HPDE6-E6E7 (cell line): ENCODE data around the gene RNF180.
"Not testable (repeated sequence)": the region's sequence is repeated elsewhere in the genome, so short reads cannot be mapped to it uniquely, and the experiment has no call there.

Experiments
- DNase-seq: peaks from one replicate; pipeline ENCODE4 v3.0.0; 2011; ENCODE audit warnings: missing footprints; ENCODE audit errors: extremely low spot score

The RNF180 gene

DNA sequence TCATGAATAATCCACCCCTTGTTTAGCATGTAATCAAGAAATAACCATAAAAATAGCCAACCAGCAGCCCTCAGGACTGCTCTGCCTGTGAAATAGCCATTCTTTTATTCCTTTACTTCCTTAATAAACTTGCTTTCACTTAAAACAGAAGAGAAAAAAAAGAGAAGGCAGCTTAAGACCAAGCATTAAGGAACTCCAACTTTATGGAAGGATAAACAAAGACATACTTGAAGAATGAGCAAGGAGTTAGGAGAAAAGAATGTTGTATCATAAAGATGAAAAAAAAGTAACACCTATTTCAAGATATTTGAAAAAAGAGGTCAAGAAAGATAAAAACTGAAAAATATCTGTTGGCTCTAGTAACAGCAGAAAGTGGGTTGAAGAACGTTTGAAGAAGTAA, 107.6 kb downstream of the RNF180 start:
- no peak for DNase-seq

GRCh38 chr5:64285188-64286130, 119.8 kb downstream of the RNF180 start:
- DNase-seq: no peak

DNA sequence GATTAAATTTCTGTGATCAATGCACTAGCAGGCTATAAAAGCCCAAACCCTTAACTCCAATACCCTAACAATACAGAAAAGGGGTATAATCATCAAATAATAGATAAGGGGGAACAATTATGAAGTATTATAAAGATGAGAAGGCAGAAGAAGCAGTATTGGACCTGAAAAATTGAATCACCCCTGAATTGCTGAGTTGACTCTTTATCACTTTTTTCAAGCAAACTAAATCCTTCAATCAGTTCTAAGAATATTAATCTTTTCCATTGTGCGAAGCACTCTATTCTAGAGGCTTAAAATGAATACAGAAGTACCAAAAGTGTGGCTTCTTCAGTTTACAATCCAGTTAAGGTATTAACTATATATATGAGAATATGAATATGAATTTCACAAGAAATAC, 120.7 kb downstream of the RNF180 start:
- DNase-seq: no peak

DNA sequence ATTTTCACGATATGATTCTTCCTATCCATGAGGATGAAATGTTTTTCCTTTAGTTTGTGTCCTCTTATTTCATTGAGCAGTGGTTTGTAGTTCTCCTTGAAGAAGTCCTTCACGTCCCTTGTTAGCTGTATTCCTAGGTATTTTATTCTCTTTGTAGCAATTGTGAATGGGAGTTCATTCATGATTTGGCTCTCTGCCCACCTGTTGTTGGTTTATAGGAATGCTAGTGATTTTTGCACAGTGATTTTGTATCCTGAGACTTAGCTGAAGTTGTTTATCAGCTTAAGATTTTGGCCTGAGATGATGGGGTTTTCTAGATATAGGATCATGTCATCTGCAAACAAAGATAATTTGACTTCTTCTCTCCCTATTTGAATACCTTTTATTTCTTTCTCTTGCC, 122.9 kb downstream of the RNF180 start:
- DNase-seq: not testable (repeated sequence)

DNA sequence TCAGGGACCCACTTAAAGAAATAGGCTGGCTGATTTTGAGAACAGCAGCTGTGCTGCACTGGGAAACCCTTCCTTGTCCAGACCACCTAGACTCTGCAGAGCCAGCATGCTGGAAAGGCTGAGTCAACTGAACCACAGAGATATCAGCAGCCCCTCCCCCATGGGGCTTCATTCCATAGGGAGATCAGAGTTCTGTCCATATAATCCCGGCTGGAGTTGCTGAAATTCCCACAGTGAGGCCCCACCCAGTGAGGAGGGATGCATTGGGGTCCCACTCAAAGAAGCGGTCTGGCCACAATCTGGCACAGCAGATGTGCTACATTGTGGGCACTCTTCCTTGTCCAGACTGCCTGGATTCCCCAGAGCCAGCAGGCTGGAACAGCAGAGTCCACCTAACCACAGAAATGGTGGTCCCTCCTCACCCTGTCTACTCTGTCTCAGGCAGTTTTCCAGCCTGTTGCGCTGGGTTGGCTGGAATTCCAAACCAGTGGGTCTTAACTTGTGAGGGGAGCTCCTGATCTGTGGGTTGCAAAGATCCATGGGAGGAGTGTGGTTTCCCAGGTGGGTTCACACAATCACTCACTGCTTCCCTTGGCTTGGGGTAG, 127.1 kb downstream of the RNF180 start:
- DNase-seq: no peak

DNA sequence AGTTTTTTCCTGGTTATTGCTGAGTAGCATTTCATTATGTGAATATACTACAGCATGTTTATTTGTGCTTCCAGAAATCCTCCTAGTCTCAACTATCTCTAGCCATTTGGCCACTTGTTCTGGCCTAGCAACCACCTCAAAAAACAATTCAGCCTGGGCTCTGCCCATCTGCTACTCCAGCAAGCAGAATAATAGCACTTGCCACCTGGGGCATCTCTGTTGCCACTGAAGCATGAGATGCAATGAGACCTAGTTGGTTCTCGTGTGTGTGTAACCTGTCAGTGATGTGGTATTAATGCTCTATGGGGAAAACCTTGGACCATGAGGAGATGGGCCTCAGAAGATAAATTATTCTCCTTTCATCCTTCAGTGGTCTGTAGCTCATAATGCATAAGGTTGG, 129.5 kb downstream of the RNF180 start:
- no peak for DNase-seq

DNA sequence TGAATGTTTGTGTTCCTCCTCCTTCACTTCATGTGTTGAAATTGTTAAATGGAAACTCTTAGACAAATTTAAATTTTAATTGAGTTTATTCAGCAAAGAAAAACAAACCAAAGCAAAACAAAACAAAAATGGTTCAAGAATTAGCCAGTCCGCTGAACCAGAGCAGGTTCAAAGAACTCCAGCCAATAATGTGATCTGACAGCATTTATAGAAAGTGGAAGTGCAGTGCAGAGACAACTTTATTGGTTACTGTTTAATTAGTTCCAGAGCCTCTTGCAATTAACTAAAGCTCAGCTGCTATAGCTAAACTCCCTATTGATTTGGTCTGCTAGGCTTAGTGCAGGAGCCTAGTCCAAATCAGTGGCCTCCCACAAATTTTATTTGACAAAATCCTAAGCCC, 132.9 kb downstream of the RNF180 start:
- DNase-seq: no peak

DNA sequence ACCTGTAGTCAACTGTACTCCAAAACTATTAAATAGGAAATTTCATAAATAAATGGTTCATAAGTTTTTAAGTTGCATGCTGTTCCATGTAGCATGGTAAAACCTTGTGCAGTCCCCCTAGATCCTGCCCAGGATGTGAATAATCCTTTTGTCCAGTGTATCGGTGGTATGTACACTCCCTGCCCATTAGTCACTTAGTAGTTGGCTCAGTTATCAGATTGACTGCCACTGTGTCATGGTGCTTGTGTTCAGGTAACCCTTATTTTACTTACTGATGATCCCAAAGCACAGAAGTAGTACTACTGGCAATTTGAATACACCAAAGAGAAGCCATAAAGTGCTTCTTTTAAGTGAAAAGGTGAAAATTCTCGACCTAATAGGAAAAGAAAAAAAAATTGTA, 134.2 kb downstream of the RNF180 start:
- peak; percentile 20 for DNase-seq

- no peak for DNase-seq
These were observed 135.9 kb downstream of the RNF180 start for GRCh38 chr5:64301566-64301965.

GRCh38 chr5:64308135-64308534, 142.5 kb downstream of the RNF180 start:
- DNase-seq: no peak

GRCh38 chr5:64312491-64312890, 146.8 kb downstream of the RNF180 start:
- no peak for DNase-seq

DNA sequence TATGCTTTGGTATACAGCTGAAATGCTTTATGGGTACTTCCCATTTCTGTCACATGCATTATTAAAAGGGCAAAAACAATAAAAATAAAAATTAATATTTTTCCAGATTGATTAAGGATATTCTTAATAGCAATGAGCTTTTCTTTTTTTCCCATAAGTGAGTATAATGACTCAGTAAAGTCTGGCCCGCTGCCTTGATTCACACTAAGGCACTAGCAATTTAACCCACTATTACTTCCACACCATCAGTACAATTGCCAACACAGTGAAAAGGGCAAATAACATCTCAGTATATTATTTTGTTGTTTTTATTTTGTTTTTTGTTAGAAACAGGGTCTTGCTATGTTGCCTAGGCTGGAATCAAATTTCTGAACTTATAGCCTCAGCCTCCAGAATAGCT, 150.1 kb downstream of the RNF180 start:
- no peak for DNase-seq

DNA sequence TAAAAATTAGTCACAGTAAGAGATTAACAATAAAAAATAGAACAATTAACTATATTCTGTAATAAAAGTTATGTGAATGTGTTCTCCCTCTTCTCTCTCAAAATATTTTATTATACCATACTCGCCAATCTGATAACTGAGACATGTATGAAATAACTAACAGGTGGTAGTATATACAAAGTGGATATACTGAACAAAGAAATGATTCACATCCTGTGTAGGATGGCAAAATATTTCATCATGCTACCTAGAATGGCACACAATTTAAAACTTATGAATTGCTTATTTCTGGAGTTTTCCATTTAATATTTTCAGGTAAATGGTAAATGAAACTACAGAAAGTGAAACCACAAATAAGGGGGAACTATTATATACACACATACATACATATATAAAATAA, 152.5 kb downstream of the RNF180 start:
- DNase-seq: no peak

GRCh38 chr5:64323591-64323990, 157.9 kb downstream of the RNF180 start:
- no peak for DNase-seq

- no peak for DNase-seq
These were observed 165.1 kb downstream of the RNF180 start for GRCh38 chr5:64330728-64331231.

DNA sequence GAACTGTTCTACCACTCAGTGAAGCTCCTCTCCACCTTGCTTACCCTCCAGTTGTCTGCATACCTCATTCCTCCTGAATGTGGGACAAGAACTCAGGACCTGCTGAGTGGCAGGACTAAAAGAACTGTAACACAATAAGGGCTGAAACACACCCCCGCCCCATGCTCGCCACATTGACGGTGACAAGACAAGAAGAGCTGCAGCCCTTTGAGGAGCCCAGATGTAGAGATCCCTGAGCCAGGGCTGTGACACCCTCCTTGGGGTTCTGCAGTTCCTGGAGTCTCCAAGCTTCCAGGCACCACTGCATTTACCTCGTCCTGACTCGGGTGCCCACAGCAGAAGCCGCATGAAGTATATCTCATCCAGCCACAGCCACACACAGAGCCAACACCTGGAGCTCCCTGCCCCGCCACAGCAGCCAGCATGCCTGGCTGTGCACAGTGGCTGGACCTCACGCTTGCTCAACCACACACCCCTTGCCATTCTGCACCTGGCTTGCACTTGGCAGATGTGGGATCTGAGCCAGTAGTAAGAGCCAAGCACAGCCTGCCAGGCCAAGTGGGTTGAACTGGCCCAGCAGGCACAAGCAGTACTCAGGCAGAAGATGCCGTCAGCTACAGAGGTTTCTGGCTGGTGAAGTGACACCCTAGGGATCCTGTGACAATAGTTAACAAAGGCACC, 166.1 kb downstream of the RNF180 start:
- DNase-seq: no peak

GRCh38 chr5:64333886-64334285, 168.2 kb downstream of the RNF180 start:
- no peak for DNase-seq

- no peak for DNase-seq
These were observed 174.1 kb downstream of the RNF180 start for GRCh38 chr5:64339769-64340168.

DNA sequence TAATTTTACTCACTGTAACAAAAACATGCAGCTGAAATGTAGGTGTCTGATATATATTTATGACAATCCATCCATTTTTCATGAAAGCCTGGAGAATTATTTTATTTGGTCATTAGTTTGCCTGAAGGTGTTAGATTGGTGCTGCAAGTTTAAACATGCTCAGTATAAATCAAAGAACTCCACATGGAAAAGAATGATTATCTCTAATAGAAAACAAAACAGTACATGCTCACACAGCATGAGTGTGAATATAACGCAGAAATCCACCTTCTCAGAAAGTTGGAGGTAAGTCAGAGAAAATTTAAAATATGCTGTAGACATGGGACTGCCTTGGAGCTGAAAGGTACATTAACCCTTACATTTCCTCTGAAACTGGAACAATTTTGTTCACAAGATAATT, 174.7 kb downstream of the RNF180 start:
- DNase-seq: no peak

GRCh38 chr5:64341340-64341739, 175.7 kb downstream of the RNF180 start:
- DNase-seq: no peak

- DNase-seq: no peak
These were observed 178.9 kb downstream of the RNF180 start for GRCh38 chr5:64344501-64344900.

DNA sequence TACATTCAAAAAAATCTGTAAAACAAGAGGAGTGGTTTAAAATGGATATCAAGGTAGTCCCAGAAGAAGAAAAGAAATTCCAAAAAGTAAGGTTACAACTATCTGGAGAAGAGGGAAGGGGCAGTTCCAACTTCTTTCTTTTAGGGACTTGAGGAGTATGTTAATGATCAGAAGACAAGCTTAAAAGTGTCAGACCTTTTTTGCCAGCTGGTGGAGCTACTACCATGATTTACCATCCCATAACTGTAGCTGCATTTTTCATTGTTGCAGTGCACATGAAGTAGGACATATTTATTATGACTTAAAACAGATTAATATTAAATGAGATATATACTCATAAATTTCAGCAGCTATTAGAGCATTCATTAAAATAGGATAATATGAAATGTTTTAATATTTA, 181.7 kb downstream of the RNF180 start:
- DNase-seq: no peak

GRCh38 chr5:64364426-64364825, 198.8 kb downstream of the RNF180 start:
- DNase-seq: no peak
